DMS53 treated with DMSO at 0.1 percent for 48 hours (cell line): Measurements from ENCODE around the gene HOXC9.

Experiments used
- DNase-seq: peaks from one replicate; lab custom pipeline; 2025; ENCODE audit not compliant: unreplicated experiment; lab: John Stamatoyannopoulos, UW

The HOXC9 gene

GRCh38 chr12:53975479-53976152 is 24.3 kb upstream of the HOXC9 start:
- DNase-seq, result no peak

DNA sequence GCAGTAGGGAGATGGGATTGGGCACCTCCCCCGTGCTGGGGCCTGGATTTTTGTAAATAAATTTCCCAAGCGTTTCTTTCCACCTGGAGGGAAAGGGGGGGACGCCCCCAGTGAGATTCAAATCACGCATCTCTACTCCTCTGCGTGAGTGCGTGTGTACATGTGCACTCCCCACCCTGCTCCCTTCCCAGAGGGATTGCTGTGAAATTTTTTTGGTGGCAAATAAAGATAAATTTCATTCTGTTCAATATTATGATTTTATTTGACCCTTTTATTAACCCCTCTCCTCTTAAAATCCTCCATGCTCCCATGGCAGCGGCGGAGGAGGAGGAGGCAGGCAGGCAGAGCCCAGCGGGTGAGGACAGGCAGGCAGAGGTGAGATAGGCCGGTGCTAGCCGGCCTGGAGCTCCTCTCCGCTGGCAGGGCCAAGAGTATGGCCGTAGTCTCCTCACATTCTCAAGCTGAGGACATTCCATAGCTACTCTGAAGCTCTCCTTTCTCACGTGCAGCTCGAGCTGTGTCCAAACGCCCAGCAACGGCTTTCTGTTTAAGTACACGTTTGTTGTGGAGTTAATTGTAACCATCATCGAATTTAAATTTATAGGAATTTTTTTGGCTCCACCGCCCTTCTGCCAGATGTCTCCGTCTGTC is 23.7 kb upstream of the HOXC9 start:
- DNase-seq, result no peak

DNA sequence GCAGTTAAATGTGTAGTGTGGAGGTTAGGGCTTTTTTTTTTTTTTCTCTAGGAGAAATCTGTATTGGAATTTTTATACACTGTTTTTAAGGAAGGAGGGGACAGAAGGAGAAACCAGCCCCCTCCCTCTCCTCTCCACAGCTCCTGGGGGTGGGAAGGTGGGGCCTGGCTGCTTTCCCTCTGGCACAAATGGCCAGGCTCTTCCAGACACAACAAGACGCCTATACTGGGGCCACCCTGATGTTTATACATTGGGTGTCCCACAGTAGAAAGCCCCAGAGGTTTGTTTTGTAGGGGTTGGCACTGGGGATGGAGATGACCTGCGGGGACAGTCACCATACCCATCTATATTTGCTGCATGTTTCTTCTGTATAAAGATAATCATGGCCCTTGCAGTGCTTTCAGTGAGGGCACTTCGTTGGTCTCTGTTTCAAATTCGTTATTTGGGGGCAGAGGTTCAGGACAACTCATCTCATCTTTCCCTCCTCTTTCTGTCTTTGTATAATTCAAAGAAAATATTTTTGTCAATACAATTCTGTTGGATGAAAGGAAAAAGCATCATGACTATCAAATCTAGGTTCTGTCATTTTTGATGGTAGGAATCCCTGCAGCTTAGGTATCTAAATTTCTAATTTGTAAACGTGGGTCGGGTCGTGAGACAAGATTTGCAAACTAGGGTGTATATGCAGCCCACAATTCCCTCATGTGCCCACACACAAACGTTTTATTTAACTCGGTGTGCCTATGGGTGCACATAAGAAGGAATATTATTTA is 23.0 kb upstream of the HOXC9 start:
- DNase-seq, result no peak

- no peak for DNase-seq
These were observed 22.1 kb upstream of the HOXC9 start for GRCh38 chr12:53977596-53978445.

GRCh38 chr12:53978477-53979356 is 21.2 kb upstream of the HOXC9 start:
- no peak for DNase-seq

- no peak for DNase-seq
These were observed 19.7 kb upstream of the HOXC9 start for GRCh38 chr12:53980104-53980801.

DNA sequence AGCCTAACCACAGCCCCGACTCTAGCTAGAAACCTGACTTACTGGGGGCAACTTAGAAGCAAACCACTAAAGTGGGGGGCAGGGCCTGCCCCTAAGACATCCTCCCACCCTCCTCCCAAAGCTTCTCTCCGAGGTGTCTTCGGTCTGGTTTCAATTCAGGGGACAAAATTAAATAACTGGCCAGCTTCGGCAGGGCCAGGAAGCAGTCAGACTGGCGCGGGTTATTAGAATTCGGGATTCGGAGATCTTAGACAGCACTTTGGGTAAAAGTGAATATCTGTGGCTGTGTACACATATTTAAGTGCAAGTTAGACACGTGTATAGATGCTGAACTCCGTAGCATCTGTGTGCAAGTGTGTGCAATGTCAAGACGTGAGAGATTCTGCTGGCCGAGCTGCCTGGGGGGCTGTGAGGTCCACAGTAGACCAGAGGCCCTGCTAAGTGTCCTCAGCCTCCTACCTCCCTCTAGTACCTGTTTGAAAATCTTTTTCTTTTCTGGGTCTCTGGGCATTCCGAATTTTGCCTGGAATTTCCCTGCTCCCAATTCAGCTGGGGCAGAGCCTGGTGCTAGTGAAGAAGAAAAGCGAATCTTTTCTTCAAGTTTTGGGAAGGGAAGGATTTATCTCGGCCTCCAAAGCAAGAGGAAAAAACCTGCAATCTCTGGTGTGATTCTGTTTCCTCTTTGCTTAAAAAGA is 19.0 kb upstream of the HOXC9 start:
- no peak for DNase-seq

- DNase-seq, result no peak
These were observed 18.1 kb upstream of the HOXC9 start for GRCh38 chr12:53981634-53982565.

GRCh38 chr12:53982648-53983567 is 17.1 kb upstream of the HOXC9 start:
- no peak for DNase-seq

DNA sequence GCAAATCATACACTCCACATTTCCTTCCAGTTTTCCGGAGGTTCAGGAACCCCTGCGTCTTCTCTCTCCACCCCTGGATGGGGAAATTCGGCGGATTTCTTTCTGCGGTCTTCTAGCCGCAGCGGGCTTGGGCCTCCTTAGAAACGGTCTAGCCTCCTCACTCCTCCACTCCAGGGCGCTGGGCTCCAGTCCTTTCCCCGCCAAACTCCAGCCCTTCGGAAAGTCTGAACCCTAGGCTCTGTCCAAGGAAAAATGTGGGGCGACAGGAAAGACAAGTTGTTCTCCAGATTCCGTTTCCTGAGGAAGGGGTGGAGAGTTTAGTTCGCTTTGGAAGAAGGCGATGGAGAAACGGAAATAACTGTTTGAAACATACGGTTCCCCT is 16.4 kb upstream of the HOXC9 start:
- no peak for DNase-seq

DNA sequence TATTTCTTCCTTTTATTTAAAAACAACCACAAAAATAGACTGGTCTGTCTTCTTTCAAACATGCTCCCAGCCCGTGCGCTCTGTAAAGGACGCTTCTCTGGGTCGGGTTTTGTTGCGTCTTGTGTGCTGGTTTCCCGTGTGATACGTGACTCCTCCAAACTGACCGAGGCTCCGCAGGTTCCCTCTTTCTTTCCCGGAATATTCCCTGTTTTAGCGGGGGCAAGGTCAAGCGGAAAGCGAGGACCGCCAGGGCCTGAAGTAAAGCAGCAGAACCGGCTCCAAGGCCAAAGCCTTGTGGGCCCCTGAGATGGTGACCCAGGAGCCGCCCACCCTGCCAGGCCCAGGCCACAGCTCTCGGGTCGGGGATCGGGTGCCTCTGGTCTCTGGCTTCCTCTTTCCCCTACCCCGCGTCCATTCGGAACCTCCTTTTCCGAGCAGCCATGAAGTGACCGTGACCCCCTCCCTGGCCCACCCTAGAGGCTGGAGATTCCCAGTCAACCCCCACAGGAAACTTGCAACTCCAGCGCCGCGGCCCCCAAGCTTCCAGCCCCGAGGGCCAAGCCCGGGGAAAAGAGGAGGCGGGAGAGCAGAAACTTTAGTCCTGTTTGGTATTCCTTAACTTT is 15.9 kb upstream of the HOXC9 start:
- no peak for DNase-seq

DNA sequence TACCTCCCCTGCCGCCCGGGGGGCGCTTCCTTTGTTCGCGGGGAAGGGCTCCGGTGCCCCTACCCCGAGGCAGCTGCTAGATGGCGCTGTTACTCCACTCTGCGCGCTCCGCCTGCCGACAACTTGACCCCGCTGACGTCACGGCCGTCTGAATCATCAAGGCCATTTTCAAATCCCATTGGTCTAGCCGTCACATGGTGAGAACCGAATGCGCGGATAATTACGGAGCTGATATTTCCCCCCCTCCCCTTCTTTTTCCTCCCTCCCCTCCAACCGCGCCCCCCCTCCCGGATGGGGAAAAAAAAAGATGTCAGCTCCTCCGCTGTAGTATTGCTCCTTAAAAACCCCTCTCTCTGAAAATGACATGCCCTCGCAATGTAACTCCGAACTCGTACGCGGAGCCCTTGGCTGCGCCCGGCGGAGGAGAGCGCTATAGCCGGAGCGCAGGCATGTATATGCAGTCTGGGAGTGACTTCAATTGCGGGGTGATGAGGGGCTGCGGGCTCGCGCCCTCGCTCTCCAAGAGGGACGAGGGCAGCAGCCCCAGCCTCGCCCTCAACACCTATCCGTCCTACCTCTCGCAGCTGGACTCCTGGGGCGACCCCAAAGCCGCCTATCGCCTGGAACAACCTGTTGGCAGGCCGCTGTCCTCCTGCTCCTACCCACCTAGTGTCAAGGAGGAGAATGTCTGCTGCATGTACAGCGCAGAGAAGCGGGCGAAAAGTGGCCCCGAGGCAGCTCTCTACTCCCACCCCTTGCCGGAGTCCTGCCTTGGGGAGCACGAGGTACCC is 14.9 kb upstream of the HOXC9 start, which contains the start of gene HOXC10:
TSS of gene HOXC10 (plus strand) at position 246 of the 791 bp plus-strand sequence. CDS start at position 360, 114 bp downstream.
- DNase-seq, result no peak

- DNase-seq, result no peak
These were observed 14.3 kb upstream of the HOXC9 start for GRCh38 chr12:53985692-53985993.

DNA sequence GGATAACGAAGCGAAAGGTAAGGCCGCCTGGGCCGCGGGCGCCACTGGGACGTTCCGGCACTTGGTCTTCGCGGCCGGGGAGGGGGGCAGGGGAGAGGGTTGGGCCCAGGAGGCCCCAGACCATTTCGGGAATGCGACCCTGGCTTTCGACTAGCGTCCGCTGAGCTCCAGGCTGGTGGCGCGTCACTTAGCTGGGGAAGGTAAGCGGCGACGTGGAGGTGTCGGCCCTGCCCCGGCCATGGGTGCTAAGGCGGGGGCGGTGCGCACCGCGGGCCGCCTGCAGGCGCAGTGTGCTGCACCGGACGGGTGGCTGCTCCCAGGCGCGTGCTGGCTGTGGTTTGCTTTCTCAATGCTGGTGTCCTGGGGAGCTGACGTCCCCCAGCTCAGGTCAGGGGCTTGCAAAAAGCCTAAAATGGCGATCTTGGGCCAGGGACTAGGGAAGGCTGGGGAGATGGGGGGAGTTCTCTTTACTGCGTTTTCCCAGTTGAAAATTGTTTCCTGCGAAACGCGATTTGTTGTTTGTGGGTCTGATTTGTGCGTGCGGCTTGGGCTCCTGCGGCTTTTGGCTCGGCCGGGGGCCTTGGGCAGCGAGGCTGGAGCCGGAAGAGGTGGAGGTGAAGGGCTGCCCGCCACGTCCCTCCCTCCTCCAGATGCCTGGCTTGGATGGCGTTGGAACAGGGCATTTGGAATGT is 13.8 kb upstream of the HOXC9 start:
- no peak for DNase-seq
